COR-L47 (cell line): ENCODE measurements around the gene OR6Y1.

Source experiments
- DNase-seq: peaks from one replicate; lab custom pipeline; 2025; lab: John Stamatoyannopoulos, UW

OR6Y1 gene

DNA sequence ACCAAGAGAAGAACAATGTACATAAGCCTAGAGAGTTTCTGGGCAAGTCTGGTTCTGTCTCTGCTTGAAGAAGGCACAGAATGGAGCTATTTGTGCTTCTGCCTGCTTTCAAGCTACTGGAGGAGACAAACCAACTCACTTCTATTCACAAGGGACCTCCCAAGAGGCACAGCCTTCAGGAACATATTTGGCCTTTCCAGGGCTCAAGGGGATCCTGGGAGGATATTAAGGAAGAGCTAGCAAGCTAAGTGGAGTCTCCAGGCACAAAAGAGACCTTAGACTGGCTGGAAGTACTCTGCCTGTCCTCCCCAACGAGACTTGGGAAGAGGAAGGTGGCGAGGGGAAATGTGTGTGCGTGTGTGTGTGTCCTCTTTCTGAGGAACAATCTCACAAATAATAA is at the start of gene OR6Y1:
Gene OR6Y1, minus strand, starts transcription at position 54 of the 400 bp plus-strand sequence. CDS start 6,300 bp downstream, outside the sequence.
- DNase-seq: no peak

GRCh38 chr1:158600735-158601134 is 46.5 kb upstream of the OR6Y1 start:
- DNase-seq: no peak

DNA sequence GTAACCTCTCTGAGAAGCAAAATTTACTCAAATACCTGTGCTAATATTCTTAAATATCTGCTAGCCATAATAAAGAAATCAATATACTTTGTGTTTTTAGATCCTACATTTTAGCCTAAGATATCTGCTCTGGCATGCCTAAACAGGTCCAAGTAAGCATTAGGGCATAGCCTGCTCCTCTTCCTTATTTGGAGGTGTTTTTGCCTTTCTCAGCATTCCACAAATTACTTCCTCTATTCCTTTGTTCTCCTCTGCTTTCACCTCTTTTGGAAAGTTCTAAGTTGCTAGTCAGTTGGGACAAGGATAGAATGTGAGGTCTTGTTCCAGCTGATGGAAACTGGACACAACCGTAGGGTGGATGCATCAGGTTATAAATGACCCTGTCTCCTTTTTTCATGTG is 32.7 kb upstream of the OR6Y1 start:
- DNase-seq: no peak

GRCh38 chr1:158583962-158584361 is 29.8 kb upstream of the OR6Y1 start:
- DNase-seq: no peak

- DNase-seq: no peak
Observed at GRCh38 chr1:158579733-158580132, 25.5 kb upstream of the OR6Y1 start, which contains the start of gene OR10X1. Gene OR10X1, minus strand, starts transcription at chr1:158579899. Its CDS starts 0 bp downstream, at chr1:158579899.

- no peak for DNase-seq
Observed at GRCh38 chr1:158577561-158577960, 23.4 kb upstream of the OR6Y1 start.

GRCh38 chr1:158572226-158572625 is 18.0 kb upstream of the OR6Y1 start:
- DNase-seq: no peak

GRCh38 chr1:158570480-158570879 is 16.3 kb upstream of the OR6Y1 start, which contains the start of gene OR6P1:
Gene OR6P1, minus strand, starts transcription at chr1:158570580. Its CDS starts 6,976 bp downstream, at chr1:158563604.
- DNase-seq: no peak

DNA sequence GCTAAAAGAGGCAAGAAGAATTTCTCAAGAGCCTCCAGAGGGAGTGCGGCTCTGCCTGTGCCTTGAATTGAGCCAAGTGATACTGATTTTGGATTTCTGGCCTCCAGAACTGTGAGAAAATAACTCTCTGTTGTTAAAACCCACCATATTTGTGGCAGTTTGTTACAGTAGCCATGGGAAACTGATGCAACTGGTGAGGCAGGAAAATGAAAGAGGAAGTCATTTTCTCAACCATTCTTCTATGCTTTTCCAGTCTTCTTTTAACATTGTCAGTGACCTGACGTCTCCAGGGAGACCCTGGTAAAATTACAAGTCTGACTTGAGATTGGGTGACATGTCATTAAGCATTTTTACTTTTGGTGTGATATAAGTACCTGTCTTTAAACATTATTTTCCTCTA is 10.4 kb upstream of the OR6Y1 start:
- DNase-seq: no peak

DNA sequence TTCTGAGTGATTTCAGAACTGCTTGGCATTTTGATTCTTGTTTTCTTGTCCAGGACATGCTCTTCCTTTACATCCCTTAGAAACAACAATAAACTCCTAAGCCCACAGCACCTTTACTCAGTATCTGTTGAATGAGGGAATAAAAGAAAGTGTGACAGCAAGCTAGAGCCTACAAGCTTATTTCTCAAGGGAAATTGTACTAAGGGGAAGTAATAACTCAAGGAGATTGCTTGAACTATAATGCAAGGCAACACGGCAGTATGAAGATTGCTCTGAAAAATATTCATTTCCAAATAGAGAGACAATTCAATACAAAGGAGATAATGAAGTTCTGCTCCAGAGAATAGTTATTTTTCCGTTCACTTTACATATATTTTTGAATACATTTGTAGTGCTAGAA is 9.6 kb upstream of the OR6Y1 start:
- DNase-seq: no peak

DNA sequence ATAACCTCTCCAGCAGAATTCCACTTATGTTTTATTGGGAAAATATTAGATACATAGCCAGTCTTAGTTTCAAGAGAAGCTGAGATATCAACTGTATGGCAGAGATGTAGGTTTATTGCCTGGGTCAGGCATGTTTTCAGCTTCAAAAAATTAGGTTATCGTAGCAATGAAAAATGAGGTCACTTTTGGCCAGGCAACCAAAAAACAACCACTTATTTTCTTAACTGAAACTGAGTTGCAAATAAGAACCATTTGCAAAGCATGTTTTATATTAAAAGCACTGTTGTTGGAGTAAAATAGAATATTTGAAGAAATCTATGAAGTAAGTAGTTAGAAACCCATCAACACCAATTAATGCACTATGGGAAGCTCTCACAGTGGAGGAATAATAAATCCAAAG is 5.5 kb upstream of the OR6Y1 start:
- DNase-seq: no peak

GRCh38 chr1:158552296-158552695 is 1.9 kb downstream of the OR6Y1 start:
- DNase-seq: no peak

- DNase-seq: no peak
Observed at GRCh38 chr1:158547533-158547932, 6.7 kb downstream of the OR6Y1 start.

DNA sequence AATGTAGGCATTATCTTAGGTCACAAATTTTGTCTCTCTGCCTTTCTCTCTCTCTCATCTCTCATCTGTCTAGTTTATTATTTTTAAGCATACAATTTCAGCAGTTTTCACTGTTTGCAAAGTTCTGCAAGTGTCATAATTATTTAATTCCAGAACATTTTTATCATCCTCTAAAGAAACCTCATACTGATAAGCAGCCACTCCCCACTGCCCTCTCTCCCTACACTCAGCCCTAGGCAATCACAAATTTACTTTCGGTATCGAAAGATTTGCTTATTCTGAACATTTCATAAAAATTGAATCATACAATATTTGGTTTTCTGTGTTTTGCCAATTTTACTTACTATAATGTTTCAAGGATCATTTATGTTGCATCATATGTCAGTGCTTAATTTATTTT is 16.6 kb downstream of the OR6Y1 start:
- DNase-seq: no peak

DNA sequence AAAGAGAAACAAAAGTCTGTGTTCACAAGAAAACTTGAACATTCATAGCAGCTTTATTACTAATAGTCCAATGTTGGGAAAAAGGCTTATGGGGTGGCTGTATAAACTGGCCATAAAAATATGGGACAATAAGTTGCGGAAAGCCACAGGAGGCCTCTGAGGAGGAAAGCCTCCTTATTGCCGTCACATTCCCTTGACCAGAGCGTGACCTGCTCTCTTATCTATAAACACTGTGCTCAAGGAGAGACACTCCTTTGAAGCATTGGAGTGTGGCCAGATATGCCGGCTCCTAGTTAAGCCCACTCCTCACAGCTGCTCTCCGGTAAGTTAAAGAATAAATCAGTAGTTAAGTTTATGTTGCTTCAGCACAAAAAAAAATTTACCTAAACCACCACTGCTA is 19.7 kb downstream of the OR6Y1 start:
- DNase-seq: no peak

DNA sequence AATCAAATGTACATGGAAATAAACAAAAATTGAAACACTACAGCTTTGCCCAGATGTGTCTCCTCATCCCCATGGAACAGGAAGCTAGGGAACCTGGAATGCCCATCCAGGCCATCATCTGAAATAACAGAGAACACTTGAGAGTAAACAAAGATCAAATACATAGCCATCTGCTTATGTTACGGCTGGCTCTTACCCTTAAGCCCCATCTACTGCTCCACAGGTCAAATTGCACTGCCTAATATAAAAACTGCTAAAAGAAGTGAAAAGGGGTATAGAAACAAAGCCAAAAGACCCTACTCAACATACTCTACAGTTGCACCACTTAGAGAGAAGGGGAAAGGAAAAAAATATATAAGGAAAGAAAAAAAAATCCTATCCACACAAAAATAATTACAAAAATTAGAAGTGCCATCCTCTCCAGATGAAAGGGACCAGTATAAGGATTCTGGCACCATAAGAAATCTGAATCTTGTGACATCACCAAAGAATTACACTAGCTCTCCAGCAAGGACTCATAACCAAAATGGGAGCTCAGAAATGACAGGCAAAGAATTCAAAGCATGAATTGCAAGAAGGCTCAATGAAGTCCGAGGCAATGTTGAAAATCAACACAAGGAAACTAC is 26.9 kb downstream of the OR6Y1 start:
- no peak for DNase-seq

DNA sequence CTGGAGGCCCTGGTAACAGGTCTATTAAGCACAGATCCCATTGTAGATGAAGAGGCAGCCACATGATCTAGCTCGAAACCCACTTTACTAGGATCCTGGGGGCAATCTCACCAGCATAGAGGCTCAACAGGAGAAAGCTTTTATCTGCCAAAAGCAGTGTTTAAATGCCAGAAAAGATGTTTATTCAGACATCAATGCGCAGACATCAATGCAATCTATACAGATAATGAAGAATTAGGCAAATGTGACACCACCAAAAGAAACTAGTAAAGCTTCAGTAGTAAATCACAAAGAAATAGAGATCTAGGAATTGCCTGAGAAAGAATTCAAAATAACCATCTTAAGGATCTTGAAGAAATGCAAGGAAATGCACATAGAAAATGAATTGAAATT is 32.5 kb downstream of the OR6Y1 start:
- DNase-seq: no peak

DNA sequence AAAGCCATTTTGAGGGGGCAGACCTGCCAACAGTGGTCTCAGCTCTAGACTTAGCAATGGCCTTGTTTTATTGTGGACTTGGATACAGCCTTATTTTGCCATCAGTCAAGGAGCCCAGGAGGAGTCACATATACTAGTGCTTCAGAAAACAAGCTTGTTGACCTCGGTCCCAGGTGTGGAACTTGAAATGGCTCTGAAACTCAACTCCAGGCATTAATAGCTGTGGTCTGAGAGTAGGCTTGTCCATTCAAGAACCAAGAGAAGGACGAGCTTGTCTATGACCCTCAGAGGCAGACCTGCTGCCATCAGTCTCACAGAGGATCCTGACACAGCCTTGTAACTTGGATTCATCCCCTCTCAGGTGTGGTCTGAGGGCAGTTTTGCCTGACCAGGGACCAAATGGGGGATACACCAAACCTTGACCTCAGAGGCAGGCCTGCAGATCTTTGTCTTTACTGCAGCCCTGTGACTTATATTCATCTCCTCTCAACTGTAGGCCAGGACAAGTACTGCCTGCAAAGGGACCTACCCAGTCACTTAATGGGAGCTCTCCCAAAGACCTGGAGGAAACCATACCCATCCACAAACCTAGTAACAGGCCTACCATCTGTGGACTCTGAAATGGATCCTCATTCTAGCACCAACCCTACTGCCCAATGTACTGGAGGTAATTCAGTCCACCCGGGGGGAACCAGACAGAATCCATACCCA is 33.1 kb downstream of the OR6Y1 start:
- no peak for DNase-seq

GRCh38 chr1:158520021-158520420 is 34.2 kb downstream of the OR6Y1 start:
- DNase-seq: no peak

GRCh38 chr1:158516966-158517365 is 37.2 kb downstream of the OR6Y1 start:
- no peak for DNase-seq

- DNase-seq: peak; percentile 37
Observed at GRCh38 chr1:158509471-158510156, 44.6 kb downstream of the OR6Y1 start.

DNA sequence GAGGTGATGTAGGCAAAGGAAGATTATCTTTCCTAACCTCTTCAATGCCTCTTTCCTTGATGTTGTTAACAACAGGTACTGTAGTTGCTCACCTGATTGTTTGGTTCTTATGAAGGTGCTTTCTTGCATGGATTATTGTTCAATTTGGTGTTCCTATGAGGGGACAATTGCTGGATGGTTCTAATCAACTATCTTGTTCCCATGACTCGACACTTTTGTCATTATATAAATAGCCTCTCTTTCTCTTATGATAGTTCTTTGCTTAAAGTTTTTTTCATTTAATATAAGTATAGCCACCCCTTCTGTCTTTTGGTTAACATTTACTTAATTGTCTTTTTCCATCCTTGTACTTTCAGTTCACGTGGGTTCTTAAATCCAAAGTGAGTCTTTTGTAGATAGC is 46.7 kb downstream of the OR6Y1 start:
- no peak for DNase-seq

DNA sequence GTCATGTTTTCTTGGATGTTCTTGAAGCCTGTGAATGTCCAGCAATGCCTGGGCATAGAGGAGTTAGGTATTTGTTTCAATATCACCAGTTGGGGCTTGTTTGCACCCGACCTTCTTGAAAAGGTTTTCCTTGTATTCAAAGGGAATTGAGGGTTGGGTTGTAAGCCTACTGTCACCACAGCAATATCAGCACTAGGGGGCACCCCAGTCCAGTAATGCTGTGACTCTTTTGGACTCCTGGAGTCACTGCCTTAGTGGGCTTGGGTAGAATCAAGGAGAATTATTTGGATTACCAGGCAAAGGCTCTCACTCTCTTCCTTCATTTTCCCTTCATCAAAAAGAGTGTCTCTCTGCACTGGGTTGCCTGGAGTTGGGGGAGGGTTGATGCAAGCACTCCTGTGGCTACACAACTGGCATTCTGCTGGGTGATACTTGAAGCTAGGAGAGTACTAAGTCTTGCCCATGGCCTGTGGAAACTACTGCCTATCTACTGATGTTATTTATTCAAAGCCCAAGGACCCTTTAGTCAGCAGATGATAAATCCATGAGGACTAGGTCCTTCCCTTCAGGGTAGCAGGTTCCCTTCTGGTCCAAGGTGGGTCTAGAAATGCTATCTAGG is 47.7 kb downstream of the OR6Y1 start:
- DNase-seq: peak; percentile 10
